Suppressor macrophage (primary cell): ENCODE measurements around the gene INTS2.
A peak's percentile ranks its signal among the peaks of the same experiment; 100 is the strongest.
"Not testable (repeated sequence)": the region's sequence is repeated elsewhere in the genome, so short reads cannot be mapped to it uniquely, and the experiment has no call there.

Source experiments
- DNase-seq, 4 experiments: peaks; one replicate each; pipeline ENCODE4 v3.0.0-alpha.2; 2020 to 2022

Gene INTS2

GRCh38 chr17:61821655-61822054 lies 106.1 kb downstream of the INTS2 start:
- DNase-seq, result no peak

DNA sequence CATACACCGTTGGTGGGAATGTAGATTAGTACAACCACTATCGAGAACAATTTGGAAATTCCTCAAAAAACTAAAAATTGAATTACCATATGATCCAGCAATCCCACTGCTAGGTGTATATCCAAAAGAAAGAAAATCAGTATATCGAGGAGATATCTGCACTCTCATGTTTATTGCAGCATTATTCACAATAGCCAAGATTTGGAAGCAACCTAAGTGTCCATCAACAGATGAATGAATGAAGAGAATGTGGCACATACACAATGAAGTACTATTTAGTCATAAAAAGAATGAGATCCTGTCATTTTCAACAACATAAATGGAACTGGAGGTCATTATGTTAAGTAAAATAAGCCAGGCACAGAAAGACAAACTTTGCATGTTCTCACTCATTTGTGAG lies 108.5 kb downstream of the INTS2 start:
- not testable (repeated sequence) for DNase-seq

GRCh38 chr17:61818225-61818624 lies 109.6 kb downstream of the INTS2 start:
- no peak for DNase-seq

- DNase-seq, result no peak
Observed at GRCh38 chr17:61817452-61817851, 110.3 kb downstream of the INTS2 start.

GRCh38 chr17:61816538-61816937 lies 111.2 kb downstream of the INTS2 start:
- peak; percentile 66 to 83 (median 75) for DNase-seq

GRCh38 chr17:61815863-61816503 lies 111.8 kb downstream of the INTS2 start:
- no peak for DNase-seq
